HG02970 (cell line): ENCODE results near the gene EPB41L5.
"Not testable (repeated sequence)": the region's sequence is repeated elsewhere in the genome, so short reads cannot be mapped to it uniquely, and the experiment has no call there.

Experiments used
- ATAC-seq: cut with Tn5 transposase; IDR thresholded peaks from one replicate; pipeline ENCODE4 v1.9.1; 2021; ENCODE audit warnings: mild to moderate bottlenecking, moderate library complexity, moderate number of reproducible peaks; ENCODE audit not compliant: unreplicated experiment, low FRiP score

Gene EPB41L5

DNA sequence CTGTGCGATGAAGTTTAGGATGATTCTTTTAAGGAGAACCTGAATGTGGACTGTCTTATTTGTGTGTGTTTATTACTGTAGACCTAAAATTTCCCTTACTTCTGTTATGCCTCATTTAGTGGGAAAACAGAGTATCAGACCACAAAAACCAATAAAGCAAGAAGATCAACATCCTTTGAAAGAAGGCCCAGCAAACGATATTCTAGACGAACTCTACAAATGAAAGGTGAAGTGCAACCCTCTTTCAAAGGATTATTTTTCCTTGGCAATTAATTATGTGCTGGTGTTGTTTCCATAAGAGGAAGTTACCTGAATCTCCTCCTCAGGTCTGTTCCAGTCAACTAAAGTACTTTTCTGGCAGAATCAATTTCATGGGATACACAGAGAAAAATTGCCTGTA is 78.6 kb downstream of the EPB41L5 start:
- no peak for ATAC-seq

DNA sequence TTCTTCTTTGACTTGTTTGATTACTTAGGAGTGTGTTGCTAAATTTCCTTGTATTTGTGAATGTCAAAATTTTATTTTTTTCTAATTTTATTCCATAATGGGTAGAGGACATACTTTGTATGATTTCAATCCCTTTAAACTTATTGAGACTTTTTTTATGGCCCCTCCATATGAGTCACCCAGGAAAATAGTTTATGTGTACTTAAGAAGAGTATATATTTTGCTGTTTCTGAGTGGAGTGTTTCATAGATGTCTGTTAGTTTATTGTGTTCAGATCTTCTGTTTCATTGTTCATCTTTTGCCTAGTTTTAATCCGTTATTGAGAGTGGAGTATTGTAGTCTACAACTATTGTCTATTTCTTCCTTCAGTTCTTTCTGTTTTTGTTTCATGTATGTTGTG is 81.9 kb downstream of the EPB41L5 start:
- no peak for ATAC-seq

DNA sequence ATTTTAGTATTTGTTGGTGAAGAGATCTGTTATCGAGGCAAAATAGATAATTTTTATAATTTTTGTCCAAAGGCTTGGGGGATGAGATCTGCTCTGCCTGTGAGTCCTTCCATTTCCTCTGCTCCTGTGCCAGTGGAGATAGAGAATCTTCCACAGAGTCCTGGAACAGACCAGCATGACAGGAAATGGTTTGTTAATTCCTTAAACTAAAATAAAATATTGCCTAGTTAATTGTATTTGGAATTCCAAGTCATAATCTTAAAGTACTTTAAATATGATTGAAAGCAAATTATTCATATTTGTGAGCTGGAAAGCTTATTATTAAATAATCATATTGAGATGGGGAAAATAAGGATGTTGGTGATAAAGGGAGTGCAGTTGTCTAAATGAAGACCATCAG is 87.8 kb downstream of the EPB41L5 start:
- ATAC-seq: no peak

DNA sequence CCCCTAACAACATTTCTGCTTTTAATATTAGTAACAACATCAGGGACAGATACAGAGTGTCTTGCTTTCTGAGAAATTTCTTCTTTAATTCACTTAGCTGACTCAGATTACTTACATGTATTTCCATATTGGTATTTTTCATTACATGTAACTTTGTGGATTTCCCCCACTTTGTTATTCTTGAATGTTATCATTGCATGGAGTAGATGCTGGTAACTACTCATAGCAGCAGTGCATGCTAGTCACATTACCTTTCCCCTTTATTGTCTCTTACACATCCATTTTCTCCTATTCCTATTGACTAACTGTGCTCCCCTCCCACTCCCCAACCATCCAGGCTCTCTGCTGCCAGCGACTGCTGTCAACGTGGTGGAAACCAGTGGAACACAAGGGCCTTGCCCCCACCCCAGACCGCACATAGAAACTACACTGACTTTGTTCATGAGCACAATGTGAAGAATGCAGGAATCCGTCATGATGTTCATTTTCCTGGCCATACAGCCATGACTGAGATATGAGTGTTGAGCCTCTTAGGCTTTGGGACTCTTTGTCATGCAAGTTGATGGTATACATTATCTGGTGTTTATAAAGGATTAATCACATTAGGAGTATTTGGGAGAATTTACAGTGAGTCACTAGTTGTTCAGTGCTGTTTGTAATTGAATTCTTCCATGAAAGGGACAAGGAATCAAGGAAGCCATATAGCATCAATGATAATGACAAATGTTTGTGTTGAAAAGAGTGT is 91.0 kb downstream of the EPB41L5 start:
- no peak for ATAC-seq

DNA sequence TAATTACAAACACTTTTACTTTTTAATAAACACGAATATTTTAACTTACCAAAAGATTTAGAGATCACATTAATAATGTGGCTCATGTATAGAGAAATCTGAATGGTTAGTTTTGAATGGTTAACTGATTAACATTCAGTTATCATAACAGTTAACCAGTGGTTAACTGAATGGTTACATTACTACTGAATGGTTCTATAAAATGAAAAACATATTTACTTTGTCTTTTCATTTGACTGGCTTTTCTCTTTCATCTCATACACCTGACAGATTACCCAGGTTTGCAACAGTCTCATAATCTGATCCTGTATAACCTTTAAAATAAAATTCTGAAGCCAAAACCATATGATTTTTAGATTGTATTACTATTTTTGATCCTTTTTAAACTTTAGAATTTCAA is 91.9 kb downstream of the EPB41L5 start:
- no peak for ATAC-seq

DNA sequence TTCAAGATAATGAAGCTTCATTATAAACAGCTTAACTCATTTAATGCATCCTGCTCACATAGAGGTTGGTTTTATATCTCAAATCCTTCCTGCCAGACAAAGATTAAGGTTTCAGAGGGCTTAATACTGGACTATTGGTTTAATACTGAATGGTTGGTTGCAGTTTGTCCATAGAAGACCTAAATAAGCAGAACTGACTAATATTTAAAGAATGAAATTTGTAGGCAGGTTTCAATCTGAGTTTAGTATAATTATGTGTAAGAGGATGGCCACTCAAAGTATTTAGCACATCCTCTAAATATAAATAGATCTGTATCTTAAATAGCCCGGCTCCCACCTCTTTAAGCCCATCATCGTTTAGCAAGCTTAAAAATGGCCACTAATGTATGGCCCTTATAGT is 92.5 kb downstream of the EPB41L5 start:
- no peak for ATAC-seq

DNA sequence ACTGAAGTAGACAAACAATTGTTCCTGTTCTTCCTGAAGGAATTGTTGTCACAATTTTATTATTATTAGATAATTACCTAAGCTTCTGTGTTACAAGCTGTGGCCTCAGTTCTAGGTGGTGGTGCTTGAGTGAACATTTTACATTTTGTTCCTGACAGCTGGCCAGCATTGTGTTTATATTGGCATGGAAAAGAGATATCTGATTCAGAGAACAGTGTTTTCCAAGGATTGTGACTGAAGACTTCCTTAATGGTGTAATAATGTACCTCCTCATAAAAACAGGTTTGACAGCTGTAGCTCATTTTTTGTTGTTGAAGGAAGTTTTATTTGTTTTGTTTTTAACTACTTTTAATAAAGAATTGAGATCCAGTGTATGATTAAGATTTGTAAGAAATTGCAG is 95.2 kb downstream of the EPB41L5 start:
- ATAC-seq: no peak

DNA sequence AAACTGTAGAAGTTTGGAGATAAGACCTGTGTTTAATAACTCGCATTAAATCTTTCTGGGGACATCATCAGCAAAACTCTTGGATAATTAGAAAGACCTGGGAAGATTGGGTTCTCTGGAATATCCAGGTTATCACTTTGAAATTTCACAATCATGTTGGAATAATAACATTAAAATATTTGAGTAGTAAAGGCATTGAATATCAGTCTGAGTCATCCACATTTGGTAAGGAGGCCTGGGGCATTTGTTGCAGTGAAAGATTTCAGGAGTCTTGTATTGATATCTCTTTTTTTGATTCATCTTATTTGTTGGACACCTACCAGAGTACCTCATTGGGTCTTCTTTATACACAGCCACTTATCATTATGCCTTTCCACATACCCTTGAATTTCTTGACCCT is 95.9 kb downstream of the EPB41L5 start:
- ATAC-seq: no peak

DNA sequence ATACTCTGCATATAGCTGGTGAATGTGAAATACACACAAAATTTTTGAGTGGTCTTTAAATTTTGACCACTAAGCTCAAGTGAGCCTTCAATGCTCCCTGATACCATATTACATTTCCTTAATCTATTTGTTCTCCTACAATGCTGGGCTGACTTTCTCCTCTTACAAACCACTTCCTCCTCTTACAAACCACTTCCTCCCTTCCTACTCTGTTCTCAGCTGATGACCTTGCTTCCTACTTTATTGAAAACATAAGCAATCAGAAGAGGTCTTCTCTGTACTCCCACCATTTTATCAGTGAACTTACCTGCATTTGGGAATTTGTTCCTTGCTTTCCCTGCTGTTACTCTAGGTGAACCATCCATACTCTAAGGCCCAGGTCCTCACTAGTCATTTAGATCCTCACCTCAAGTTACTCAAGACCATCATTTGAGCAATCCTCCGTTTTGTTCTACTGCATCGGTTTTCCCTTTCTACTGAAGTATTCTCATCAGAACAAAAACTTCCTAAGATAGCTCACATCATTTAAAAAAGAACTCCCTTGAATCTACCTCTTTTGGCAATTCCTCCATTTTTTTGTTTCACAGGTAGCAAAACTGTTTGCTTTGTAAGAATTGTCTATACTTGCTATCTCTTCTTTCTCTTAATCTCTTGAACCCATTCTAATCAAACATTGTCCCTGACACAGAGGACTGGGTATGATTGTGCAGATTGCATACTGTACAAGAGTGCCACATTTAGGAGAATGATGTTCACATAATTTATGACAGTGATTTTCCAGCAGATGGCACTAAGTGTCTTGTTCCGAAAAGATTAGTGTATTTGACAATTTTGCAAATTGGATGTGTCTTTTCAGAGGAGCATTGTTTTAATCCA is 96.5 kb downstream of the EPB41L5 start:
- ATAC-seq: no peak

DNA sequence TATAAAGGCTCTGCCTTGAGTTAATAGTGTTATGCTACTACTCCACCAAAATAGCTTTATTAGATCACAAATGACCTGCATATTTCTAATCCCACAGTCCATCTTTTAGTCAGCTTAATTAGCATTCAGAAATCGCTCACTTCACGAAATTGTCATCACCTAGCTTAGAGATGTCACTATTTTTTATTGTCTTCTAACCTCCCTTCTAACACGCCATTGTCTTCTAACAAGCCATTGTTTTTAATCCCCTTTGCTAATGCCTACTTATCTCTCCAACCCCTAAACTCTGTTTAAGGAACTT is 97.1 kb downstream of the EPB41L5 start:
- no peak for ATAC-seq

DNA sequence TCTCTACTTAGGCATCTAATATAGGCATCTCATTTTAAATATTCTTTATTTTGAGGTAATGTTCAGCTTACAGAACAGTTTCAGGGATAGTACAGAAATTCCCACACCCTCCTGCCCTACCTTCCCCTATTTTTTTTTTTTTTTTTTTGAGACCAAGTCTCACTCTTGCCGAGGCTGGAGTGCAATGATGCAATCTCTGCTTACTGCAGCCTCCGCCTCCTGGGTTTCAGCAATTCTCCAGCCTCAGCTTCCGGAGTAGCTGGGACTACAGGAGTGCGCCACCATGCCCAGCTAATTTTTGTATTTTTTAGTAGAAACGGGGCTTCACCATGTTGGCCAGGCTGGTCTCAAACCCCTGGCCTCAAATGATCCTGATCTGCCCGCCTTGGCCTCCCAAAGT is 97.6 kb downstream of the EPB41L5 start:
- no peak for ATAC-seq

DNA sequence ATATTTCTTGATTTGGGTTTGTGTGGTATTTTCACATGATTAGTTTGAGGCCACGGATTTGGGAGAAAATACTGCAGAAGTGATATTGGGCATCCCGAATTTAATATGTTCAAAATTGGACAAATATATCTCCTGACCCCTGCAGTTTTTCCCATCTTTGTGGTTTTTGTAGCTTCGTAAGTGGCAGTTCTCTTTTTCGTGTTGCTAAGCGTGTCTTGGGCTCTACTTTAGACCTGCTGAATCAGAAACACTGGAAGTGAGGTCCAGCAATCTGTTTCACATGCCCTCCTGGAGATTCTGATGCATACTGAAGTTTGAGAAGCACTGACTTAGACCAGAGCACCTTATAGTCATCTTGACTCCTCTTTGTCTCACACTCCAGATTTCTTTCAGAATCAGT is 98.3 kb downstream of the EPB41L5 start:
- ATAC-seq: no peak

DNA sequence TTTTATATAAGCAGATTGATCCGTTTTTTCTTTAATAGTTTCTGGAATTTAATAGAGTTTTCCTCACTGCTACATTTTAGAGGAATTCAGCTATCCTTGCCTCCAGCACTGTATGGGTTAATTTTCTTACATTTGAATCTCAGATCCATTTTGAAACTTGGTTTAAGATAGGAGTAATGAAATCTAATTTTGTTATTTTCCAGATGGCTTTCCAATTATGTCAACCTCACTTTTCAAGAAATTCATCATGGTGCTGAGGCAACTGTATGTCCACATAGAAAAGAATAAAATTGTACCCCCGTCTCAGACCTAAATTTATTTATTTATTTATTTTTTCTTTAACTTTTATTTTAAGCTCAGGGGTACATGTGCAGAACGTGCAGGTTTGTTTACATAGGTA is 105.1 kb downstream of the EPB41L5 start:
- no peak for ATAC-seq

DNA sequence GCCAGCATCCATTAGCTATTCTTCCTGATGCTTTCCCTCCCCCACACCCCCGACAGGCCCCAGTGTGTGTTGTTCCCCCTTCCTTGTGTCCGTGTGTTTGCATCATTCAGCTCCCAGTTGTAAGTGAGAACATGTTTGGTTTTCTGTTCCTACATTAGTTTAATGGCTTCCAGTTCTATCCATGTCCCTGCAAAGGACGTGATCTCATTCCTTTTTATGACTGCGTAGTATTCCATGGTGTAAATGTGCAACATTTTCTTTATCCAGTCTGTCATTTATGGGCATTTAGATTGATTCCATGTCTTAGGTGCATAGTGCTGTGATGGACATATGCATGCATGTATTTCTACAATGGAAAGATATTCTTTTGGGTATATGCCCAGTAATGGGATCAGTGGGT is 105.6 kb downstream of the EPB41L5 start:
- no peak for ATAC-seq

DNA sequence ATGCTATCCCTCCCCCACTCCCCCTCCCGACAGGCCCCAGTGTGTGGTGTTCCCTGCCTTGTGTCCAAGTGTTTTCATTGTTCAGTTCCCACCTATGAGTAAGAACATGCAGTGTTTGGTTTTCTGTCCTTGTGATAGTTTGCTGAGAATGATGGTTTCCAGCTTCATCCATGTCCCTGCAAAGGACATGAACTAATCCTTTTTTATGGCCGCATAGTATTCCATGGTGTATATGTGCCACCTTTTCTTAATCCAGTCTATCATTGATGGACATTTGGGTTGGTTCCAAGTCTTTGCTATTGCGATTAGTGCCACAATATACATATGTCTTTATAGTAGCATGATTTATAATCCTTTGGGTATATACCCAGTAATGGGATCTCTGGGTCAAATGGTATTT is 108.5 kb downstream of the EPB41L5 start:
- not testable (repeated sequence) for ATAC-seq

DNA sequence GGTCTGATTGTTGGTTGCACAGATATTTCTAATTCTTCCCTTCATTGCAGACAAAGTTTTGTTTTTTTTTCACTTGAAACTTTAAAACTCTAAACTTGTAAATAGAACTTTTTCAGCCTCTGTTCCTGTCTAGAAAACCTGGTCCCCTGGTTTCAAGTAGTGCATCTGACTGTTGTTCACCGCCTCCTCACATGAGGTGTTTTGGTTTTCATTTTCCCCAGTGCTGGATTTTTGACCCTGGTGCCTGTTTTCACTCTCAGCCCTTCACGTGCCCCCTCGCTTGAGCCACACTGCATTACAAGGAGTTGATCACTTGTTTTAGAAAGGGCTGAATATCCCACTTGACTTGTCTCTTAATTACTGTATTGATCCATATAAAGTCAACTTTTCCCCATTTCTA is 110.2 kb downstream of the EPB41L5 start:
- no peak for ATAC-seq

DNA sequence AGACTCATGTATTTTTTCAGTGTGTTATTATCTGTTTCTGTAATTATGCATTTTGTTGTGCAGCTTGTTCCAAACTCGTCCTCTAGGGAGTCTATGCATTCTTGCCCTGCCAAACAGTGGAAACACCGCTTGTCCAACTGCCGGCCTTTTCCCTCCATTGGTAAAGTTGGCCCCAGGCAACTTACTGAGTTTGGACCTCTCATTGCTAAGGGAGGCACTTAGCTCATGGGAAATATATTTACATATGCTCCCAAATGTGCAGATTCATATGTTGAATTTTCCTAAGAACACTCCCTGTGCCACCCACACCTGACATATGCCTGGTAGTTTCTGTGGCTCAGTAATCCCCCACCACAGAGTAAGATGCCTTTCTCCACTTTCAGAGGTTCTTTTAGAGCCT is 112.3 kb downstream of the EPB41L5 start:
- no peak for ATAC-seq

DNA sequence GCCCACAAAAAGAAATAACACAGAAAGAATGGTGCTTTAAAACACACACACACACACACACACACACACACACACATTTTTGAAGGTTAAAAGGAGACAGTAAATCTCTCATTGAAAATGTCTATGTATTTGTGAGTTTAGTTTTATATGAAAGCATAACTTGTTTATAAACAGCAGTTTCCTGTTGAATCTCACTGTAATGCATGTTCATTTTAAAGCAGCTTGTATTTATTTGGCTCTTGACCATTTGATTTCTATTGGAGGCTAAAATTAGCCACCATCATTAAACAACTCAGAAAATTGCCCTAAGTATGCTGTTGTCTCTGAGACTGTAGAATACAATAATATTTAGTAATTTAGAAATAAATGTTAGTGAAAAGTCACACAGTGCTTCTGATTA is 115.3 kb downstream of the EPB41L5 start:
- ATAC-seq: no peak

DNA sequence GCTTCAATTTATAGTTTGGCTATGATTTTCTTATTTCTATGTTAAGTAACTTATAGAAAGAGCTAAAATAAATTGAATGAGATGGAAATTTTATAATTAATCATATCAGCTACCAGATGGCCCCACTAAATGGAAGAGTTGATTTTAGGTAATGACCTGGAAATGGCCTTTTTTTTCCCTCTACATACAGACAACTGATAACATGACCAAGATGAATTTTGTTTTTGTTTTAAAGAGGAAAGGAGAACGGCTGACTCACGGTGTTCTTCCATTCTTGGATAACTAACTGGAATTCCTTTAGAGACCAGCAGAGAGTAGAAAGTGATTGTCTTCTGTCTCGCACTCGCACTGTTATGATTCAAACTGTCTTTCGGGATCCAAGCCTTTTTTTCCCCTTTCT is 119.3 kb downstream of the EPB41L5 start:
- ATAC-seq: no peak

DNA sequence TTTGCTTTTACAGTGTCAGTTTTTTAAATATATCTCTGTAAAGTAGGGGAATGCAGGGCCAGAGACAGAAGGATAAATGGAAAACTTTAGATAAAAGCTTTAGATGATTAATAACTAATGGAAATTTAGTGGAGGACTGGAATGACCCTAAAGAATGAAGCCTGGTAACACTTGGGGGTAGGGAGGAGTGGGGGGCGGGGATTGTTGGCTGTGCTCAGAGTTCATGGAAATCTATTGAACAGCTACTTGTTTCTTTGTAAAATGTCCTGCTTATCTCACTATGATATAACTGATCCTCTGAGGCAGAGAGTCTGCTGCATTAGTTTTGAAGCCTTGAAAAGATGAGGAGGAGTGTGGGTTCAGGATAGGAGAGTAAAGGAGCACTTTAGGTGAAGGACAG is 119.8 kb downstream of the EPB41L5 start:
- ATAC-seq: no peak

DNA sequence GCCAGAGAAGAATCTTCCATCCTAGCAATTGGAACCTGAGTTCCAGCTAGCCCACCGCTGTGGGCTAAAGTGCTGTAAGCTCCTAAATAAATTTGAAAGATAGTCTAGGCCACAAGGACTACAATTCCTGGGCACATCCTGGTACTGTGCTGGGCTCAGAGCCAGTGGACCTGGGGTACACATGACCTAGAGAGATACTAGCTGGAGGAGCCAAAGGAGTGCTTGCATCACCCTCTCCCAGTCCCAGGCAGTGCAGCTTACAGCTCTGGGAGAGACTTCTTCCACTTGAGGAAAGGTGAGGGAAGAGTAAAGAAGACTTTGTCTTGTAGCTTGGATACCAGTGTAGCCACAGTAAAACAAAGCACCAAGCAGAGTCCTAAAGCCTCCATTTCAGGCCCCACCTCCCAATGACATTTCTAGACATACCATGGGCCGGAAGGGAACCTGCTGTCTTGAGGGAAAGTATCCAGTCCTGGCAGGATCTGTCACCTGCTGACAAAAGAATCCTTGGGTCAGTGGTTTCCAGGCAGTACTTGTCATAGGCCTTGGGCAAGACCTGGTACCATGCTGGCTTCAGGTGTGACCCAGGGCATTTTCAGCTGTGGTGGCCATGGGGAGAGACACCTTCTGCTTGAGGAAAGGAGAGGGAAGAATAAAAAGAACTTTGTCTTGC is 120.8 kb downstream of the EPB41L5 start:
- ATAC-seq: no peak

DNA sequence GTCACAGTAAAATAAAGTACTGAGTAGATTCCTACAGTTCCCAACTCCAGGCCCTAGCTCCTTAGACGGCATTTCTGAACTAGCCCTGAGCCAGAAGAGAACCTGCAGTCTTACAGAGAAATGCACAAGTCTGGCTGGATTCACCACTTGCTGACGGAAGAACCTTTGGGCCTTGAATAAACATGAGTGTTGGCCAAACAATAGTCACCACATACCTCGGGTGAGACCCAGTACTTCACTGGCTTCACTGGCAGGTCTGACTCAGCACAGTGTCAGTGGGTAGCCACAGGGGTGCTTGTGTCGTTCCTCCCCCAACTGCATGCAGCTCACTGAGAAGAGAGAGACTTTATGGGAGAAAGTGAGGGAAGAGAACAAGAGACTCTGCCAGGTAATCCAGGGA is 121.4 kb downstream of the EPB41L5 start:
- no peak for ATAC-seq
